Cardiac muscle cell (in vitro differentiated cells and primary cell): Measurements from ENCODE around the gene TPP1. TPM values are rescaled to one million over a fixed set of nuclear protein-coding genes. Genes with fewer than 3 reads are reported as not detected.

ENCODE experiments used
- DNase-seq, 2 donors: peaks; one replicate each; pipeline versions ENCODE4 v3.0.0 to v3.0.0-alpha.2; 2010 to 2017; ENCODE audit warnings: low read depth in 1 of 2, low spot score in 1 of 2
- H3K27ac ChIP-seq: fragments of 200-600 bp; sonication (generic); 2 replicates; pipeline ENCODE4 v1.5.1; 2016
- H3K27me3 ChIP-seq: fragments of 200-600 bp; sonication (generic); 2 replicates; pipeline ENCODE4 v1.6.0; 2016; ENCODE audit warnings: control low read depth
- H3K36me3 ChIP-seq: fragments of 200-600 bp; sonication (generic); 2 replicates; pipeline ENCODE4 v1.5.1; 2016; ENCODE audit warnings: control low read depth
- H3K4me1 ChIP-seq: fragments of 200-600 bp; sonication (generic); 2 replicates; pipeline ENCODE4 v1.8.1; 2017; ENCODE audit warnings: low read depth, mild to moderate bottlenecking, mixed run types
- H3K4me3 ChIP-seq: fragments of 200-600 bp; sonication (generic); 2 replicates; pipeline ENCODE4 v1.5.1; 2016; ENCODE audit warnings: mild to moderate bottlenecking
- H3K9me3 ChIP-seq: fragments of 200-600 bp; sonication (generic); 2 replicates; pipeline ENCODE4 v1.5.1; 2017; ENCODE audit warnings: low read depth, mild to moderate bottlenecking, control low read depth
- polyA plus RNA-seq: library from polyadenylated mRNA; unstranded; fragments of >200 nt; fragmentation: Nextera tagmentation; extraction: Ambion mirVana; gene quantifications from 2 replicates; pipeline ENCODE4 v1.2.1, GENCODE V29; 2016
- total RNA-seq: library from RNA; depleted of rRNA; stranded (reverse); fragments of >200 nt; gene quantifications from 2 replicates; pipeline ENCODE4 v1.2.3, GENCODE V29; 2016
- TF ChIP-seq, protein P1 (sequence below): IDR thresholded peaks from 2 replicates; pipeline ENCODE4 v1.5.1; 2012; ENCODE audit warnings: low read depth, mild to moderate bottlenecking, low read length

Gene TPP1
- total and polyA plus RNA-seq, 2 experiments from 2014 or later: 13.2 to 28.0 TPM

DNA sequence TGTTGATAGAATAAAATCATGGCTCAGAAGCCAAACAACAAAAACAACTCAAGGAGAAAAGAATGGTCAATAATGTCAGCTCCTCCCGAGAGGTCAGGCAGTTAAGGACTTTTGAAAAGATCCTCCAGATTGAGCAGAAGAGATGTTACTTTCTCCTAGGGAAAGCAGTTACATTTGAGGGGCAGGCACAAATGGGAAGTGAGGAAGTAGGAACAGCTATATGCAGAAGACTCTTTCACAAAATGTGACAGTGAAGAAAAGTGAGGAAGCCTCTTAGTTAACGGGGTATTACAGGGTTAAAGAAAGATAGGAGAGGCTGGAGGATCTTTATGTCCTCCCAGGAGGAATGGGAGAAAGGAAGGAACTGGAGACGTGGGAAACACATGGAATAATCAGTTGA, 33.0 kb upstream of the TPP1 start:
- Histone ChIP-seq H3K4me1 (peaks cover 29% of the 10 kb centered on the region), H3K27ac (no peak overlapping the region), H3K4me3 (no peak overlapping the region), H3K9me3 (no peaks in the 10 kb centered on the region), H3K27me3 (no peaks in the 10 kb centered on the region), H3K36me3 (no peaks in the 10 kb centered on the region)
- no peak for DNase-seq
- TF ChIP-seq, protein P1, sequence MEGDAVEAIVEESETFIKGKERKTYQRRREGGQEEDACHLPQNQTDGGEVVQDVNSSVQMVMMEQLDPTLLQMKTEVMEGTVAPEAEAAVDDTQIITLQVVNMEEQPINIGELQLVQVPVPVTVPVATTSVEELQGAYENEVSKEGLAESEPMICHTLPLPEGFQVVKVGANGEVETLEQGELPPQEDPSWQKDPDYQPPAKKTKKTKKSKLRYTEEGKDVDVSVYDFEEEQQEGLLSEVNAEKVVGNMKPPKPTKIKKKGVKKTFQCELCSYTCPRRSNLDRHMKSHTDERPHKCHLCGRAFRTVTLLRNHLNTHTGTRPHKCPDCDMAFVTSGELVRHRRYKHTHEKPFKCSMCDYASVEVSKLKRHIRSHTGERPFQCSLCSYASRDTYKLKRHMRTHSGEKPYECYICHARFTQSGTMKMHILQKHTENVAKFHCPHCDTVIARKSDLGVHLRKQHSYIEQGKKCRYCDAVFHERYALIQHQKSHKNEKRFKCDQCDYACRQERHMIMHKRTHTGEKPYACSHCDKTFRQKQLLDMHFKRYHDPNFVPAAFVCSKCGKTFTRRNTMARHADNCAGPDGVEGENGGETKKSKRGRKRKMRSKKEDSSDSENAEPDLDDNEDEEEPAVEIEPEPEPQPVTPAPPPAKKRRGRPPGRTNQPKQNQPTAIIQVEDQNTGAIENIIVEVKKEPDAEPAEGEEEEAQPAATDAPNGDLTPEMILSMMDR: no peak

DNA sequence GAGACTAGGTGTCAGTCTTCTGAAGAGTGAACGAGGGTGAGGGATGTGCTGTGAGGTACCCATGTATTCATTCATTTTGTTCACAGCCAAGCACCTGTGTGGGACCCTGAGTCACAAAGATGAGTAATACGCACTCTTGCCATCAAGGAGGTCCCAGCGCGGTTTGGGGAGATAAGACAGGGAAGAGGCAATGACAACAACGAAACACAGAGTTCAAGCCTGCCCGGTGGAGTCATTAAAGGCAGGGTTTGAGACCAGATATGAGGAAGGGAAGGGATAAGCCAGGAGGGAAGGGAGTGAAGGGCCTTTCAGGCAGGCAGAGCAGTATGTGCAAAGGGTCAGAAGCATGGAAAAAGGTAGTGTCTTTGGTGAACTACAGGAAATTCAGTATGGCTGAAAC, 31.8 kb upstream of the TPP1 start:
- H3K27me3 ChIP-seq: no peaks in the 10 kb centered on the region
- no peaks in the 10 kb centered on the region for H3K36me3 ChIP-seq
- H3K4me3 ChIP-seq: no peak overlapping the region
- TF ChIP-seq, protein P1: no peak
- peak in 1 of 2 donors; percentile 21 for DNase-seq
- no peak overlapping the region for H3K27ac ChIP-seq
- H3K4me1 ChIP-seq: peaks cover 23% of the 10 kb centered on the region
- no peaks in the 10 kb centered on the region for H3K9me3 ChIP-seq

DNA sequence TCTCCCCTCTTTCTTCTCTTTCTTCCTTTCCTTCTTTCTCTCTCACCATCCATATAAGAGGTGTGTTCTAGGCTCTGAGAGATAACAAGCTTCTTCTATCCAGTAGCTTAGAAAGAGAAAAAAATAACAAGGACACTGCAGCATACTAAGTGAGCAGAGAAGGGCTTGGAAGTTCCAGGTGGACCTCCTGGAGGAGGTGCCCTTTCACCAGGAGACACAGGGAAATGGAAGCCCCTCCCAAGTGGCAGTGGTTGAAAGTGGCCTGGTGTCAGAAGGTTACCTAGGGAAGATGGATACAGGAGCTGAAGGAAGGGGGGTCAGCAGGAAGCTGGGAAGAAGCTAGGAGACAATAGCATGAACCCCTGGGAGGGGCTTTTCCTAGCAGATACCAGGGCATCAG, 30.9 kb upstream of the TPP1 start:
- H3K36me3 ChIP-seq: no peaks in the 10 kb centered on the region
- DNase-seq: no peak
- no peaks in the 10 kb centered on the region for H3K27me3 ChIP-seq
- TF ChIP-seq, protein P1: no peak
- no peaks in the 10 kb centered on the region for H3K9me3 ChIP-seq
- no peak overlapping the region for H3K27ac ChIP-seq
- H3K4me1 ChIP-seq: peaks cover 23% of the 10 kb centered on the region
- H3K4me3 ChIP-seq: no peak overlapping the region

DNA sequence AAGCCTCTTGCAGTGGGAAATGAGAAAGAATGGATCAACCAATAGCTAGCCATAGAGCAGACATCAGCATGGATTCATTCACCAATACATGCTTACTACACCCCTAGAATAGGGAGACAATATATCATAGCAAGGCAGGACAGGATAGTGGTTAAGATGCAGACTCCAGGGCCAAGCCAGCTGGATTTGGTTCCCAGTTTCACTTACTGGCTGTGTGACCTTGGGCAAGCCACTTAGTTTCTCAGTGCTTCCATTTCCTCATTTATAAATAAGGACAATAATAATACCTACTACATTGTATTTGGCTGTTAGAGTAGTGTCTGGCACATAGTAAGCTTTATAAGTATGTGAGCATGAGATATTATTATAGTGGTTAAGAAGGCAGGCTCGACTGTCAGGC, 29.3 kb upstream of the TPP1 start:
- Histone ChIP-seq H3K4me1 (peaks cover 17% of the 10 kb centered on the region), H3K27me3 (no peaks in the 10 kb centered on the region), H3K4me3 (no peak overlapping the region), H3K9me3 (no peaks in the 10 kb centered on the region), H3K27ac (peak overlapping the region; percentile 8), H3K36me3 (no peaks in the 10 kb centered on the region)
- no peak for DNase-seq
- TF ChIP-seq, protein P1: no peak

DNA sequence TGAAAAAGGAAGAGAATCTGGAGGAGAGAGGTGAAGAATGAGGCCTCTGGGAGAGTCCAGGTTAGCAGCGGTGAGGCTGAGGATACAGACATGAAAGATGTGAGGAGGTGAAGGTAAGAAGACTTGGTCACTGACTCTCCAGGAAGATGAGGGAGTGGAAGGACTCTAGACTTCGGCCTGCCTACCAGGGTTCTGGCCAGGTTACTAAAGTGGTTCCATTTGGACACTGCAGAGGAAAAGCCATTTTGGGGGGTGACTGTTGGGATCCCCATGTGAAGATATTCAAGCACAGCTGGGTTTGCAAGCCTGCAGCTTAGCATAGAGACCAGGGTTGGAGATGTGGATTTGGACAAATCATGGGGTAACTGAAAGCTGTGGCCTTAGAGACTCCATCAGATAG, 28.6 kb upstream of the TPP1 start:
- no peaks in the 10 kb centered on the region for H3K9me3 ChIP-seq
- peak overlapping the region; percentile 8 for H3K27ac ChIP-seq
- DNase-seq: no peak
- no peaks in the 10 kb centered on the region for H3K36me3 ChIP-seq
- H3K4me3 ChIP-seq: no peak overlapping the region
- peaks cover 17% of the 10 kb centered on the region for H3K4me1 ChIP-seq
- TF ChIP-seq, protein P1: no peak
- no peaks in the 10 kb centered on the region for H3K27me3 ChIP-seq
